Lung (tissue), 12 donors: ENCODE data around the gene ZNF486. TPM values are rescaled to one million over a fixed set of nuclear protein-coding genes. Genes with fewer than 3 reads are reported as not detected.
"Not testable (repeated sequence)": the region's sequence is repeated elsewhere in the genome, so short reads cannot be mapped to it uniquely, and the experiment has no call there.

Experiments used
- ATAC-seq: fragments of 200-7000 bp; cut with Tn5 transposase; one replicate; pipeline ENCODE4 v1.9.1; 2020; ENCODE audit warnings: moderate number of reproducible peaks; ENCODE audit not compliant: insufficient read depth, low FRiP score
- DNase-seq, 3 donors: peaks; one replicate each; pipeline ENCODE4 v3.0.0-alpha.2; 2013 to 2017
- H3K27ac ChIP-seq, 2 donors: one replicate each; pipeline ENCODE4 v1.5.1; 2013; ENCODE audit warnings: mild to moderate bottlenecking in 2 of 2, moderate library complexity in 2 of 2, control low read depth in 1 of 2, inconsistent platforms in 1 of 2, low read depth in 1 of 2, low read length in 1 of 2
- H3K27me3 ChIP-seq, 3 donors: one replicate each; pipeline ENCODE4 v1.5.1; 2013; ENCODE audit warnings: low read length in 2 of 3; ENCODE audit not compliant: control insufficient read depth in 3 of 3, insufficient read depth in 3 of 3
- H3K36me3 ChIP-seq, 4 donors: one replicate each; pipeline ENCODE4 v1.5.1; 2013; ENCODE audit warnings: low read length in 4 of 4, mild to moderate bottlenecking in 1 of 4, moderate library complexity in 1 of 4; ENCODE audit not compliant: control insufficient read depth in 4 of 4, insufficient read depth in 4 of 4
- H3K4me1 ChIP-seq, 5 donors: one replicate each; pipeline ENCODE4 v1.5.1; 2013; ENCODE audit warnings: low read length in 5 of 5, mild to moderate bottlenecking in 2 of 5, moderate library complexity in 1 of 5; ENCODE audit not compliant: control insufficient read depth in 5 of 5, insufficient read depth in 5 of 5
- H3K4me3 ChIP-seq: one replicate; pipeline ENCODE4 v1.5.1; 2013; ENCODE audit warnings: mild to moderate bottlenecking, control low read depth, moderate library complexity
- H3K9ac ChIP-seq, 2 donors: one replicate each; pipeline ENCODE4 v1.5.1; 2013; ENCODE audit warnings: low read length in 2 of 2, control low read depth in 1 of 2; ENCODE audit not compliant: insufficient read depth in 1 of 2
- H3K9me3 ChIP-seq, 4 donors: one replicate each; pipeline ENCODE4 v1.5.1; 2013; ENCODE audit warnings: low read length in 3 of 4, mild to moderate bottlenecking in 1 of 4, moderate library complexity in 1 of 4; ENCODE audit not compliant: control insufficient read depth in 4 of 4, insufficient read depth in 3 of 4
- CTCF ChIP-seq: IDR thresholded peaks from 2 replicates; pipeline ENCODE4 v1.5.1; 2012; ENCODE audit warnings: mild to moderate bottlenecking; ENCODE audit errors: control extremely low read depth, extremely low read depth
- WGBS, 2 donors: extraction: QIAGEN DNeasy Blood & Tissue Kit; methylation state at CpG; one replicate each; pipeline ENCODE4 v1.1.7; 2013; 5-methylcytosine and 5-hydroxymethylcytosine counted together
- polyA plus RNA-seq, 2 donors: library from polyadenylated mRNA; stranded (reverse); fragments of 200-250 nt; gene quantifications; one replicate each; pipeline ENCODE4 v1.2.1, GENCODE V29; 2013
- total RNA-seq, 2 donors: library from RNA; depleted of rRNA in 1 of 2; stranded (reverse); fragments of >200 nt in 1 of 2; gene quantifications; one replicate each; pipeline ENCODE4 v1.2.1, GENCODE V29; 2014 to 2021
- donor health status: control.
- donor health status: control.
- donor health status: Bipolar disorder and iron deficiency.
- donor health status: healthy.
- donor health status: DM: yes; HTN: yes; CAD: no.

Gene ZNF486
- total and polyA plus RNA-seq, 4 donors = 2.3 to 23.9 (median 3.9) TPM

- H3K9me3 ChIP-seq = peaks cover 0 to 8% (median 0%) of the 10 kb centered on the region in 4 donors
- peak overlapping the region; percentile 71 to 94 for H3K9ac ChIP-seq
- H3K4me3 ChIP-seq = peak overlapping the region; percentile 65
- no peak for TF ChIP-seq CTCF
- H3K27ac ChIP-seq = peak overlapping the region; percentile 49 to 86
- H3K4me1 ChIP-seq = peaks cover 0 to 4% (median 0%) of the 10 kb centered on the region in 5 donors
- ATAC-seq (peak; percentile 15), DNase-seq (peak in 2 of 3 donors; percentile 59 to 60)
- WGBS, 2 donors = 17 to 24% methylated on average over 22 of the region's 22 CpGs
- H3K27me3 ChIP-seq = no peaks in the 10 kb centered on the region
- H3K36me3 ChIP-seq = peaks cover 0 to 3% (median 2%) of the 10 kb centered on the region in 4 donors
Observed at GRCh38 chr19:20167651-20168122, 673 bp downstream of the ZNF486 start.

GRCh38 chr19:20171285-20171684 lies 4.3 kb downstream of the ZNF486 start:
- Histone ChIP-seq H3K4me3 (no peak overlapping the region), H3K9me3 (peaks cover 0 to 10% (median 0%) of the 10 kb centered on the region in 4 donors), H3K27ac (no peak overlapping the region), H3K36me3 (peaks cover 0 to 6% (median 3%) of the 10 kb centered on the region in 4 donors), H3K27me3 (no peaks in the 10 kb centered on the region), H3K9ac (no peak overlapping the region), H3K4me1 (peaks cover 0 to 4% (median 0%) of the 10 kb centered on the region in 5 donors)
- ATAC-seq = no peak
- DNase-seq = no peak
- no peak for TF ChIP-seq CTCF
- WGBS, 2 donors = 85 to 93% methylated on average over 3 of the region's 3 CpGs

- H3K9ac ChIP-seq, H3K27ac ChIP-seq, ATAC-seq, DNase-seq, H3K4me1 ChIP-seq, H3K36me3 ChIP-seq, H3K27me3 ChIP-seq, H3K9me3 ChIP-seq, H3K4me3 ChIP-seq: not testable (repeated sequence)
- 98 to 99% methylated on average over 27 to 28 of the region's 28 CpGs for WGBS, 2 donors
Observed at GRCh38 chr19:20175848-20176247, 8.8 kb downstream of the ZNF486 start.

GRCh38 chr19:20179956-20180355 lies 12.9 kb downstream of the ZNF486 start:
- H3K4me1 ChIP-seq = peaks cover 0 to 14% (median 4%) of the 10 kb centered on the region in 5 donors
- not testable (repeated sequence) for DNase-seq, H3K9me3 ChIP-seq, H3K27ac ChIP-seq, H3K9ac ChIP-seq, ATAC-seq, H3K36me3 ChIP-seq, H3K27me3 ChIP-seq, H3K4me3 ChIP-seq
